ENCODE data around the gene MSX1.

Gene MSX1

DNA sequence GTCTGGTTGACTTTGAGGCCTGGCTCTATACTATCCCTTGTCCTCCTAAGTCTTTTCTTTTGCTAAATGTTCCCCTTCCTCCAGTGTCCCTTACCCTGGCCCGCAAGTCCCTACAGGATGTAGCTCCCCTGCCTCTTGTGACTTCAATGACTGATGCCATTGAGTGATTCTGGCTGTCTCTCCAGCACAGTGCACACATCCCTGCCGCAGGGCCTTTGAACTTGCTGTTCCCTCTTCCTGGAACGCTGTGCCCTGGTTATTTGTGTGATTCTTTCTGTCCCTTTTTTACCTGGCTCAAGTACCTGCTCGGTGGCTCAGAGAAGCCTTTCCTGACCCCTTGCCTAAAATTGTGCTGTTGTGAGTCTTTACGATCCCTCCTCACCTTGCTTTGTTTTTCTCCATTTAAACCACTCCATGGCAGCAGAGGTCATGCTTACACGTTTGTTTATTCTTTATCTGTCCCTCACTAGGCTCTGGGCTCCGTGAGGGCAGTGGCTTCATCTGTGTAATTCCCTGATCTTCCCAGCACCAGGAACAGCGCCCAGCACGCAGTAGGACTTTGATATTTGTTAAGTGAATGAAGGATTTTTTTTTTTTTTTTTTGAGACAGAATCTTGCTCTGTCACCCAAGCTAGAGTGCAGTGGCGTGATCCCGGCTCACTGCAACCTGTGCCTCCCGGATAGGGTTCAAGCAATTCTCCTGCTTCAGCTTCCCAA lies 17.6 kb downstream of the MSX1 start:
- TF ChIP-seq, protein P1, sequence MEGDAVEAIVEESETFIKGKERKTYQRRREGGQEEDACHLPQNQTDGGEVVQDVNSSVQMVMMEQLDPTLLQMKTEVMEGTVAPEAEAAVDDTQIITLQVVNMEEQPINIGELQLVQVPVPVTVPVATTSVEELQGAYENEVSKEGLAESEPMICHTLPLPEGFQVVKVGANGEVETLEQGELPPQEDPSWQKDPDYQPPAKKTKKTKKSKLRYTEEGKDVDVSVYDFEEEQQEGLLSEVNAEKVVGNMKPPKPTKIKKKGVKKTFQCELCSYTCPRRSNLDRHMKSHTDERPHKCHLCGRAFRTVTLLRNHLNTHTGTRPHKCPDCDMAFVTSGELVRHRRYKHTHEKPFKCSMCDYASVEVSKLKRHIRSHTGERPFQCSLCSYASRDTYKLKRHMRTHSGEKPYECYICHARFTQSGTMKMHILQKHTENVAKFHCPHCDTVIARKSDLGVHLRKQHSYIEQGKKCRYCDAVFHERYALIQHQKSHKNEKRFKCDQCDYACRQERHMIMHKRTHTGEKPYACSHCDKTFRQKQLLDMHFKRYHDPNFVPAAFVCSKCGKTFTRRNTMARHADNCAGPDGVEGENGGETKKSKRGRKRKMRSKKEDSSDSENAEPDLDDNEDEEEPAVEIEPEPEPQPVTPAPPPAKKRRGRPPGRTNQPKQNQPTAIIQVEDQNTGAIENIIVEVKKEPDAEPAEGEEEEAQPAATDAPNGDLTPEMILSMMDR (conservative IDR thresholded peaks at IDR 0.05; ENCODE audit: low read depth): no peak
- POLR2A ChIA-PET (ENCODE audit: low non-redundant PET): no interaction called here
- CTCF ChIA-PET: no interaction called here
- no peak for DNase-seq (ENCODE audit: low spot score)
- no peak overlapping the region for H3K27ac ChIP-seq

DNA sequence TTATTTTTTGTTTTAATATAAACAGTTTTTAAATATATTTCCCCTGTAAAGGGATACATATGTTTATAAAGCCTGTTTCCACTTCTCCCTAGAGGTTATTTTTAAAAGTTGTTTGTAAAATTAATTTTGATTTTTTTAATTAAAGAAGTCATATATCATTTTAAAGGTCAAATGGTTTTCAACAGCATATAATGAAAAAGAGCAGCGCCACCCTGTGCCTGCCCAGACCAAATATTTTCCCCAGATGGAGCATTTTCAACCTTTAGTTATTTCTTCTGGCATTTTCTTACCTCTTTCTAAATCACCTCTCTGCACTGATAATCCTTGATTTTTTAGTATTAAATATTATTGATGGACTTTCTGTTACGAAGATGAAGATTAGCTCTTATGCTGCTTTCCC lies 21.0 kb downstream of the MSX1 start:
- TF ChIP-seq, protein P1 (conservative IDR thresholded peaks at IDR 0.05; ENCODE audit: low read depth): no peak
- ChIA-PET POLR2A (ENCODE audit: low non-redundant PET) (no interaction called here), CTCF (interaction anchor here (1.5 kb wide), 1 partner anchor 394 kb away, joined by 4 read pairs; no protein-coding TSS in a partner anchor)
- DNase-seq (ENCODE audit: low spot score): no peak
- H3K27ac ChIP-seq: no peak overlapping the region

DNA sequence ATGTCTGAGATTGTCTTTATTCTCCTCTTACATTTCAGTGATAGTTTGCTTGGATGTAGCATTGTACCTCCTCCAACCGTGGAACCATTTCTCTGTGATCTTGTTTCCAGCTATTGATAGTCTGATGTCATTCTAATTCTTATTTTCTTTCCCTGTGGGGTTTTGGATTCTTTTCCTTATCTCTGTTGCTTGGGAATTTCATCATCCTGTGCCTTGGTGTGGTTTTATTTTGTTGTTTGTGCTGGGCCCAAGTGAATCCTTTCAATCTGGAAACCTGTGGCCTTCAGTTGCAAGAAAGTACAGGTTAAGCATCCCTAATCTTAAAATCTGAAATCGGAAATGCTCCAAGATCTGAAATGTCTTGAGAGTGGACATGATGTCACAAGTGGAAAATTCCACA lies 22.0 kb downstream of the MSX1 start:
- H3K27ac ChIP-seq: no peak overlapping the region
- ChIA-PET POLR2A (ENCODE audit: low non-redundant PET) (no interaction called here), CTCF (interaction anchor here (1.5 kb wide), 1 partner anchor 395 kb away, joined by 4 read pairs; no protein-coding TSS in a partner anchor)
- no peak for DNase-seq (ENCODE audit: low spot score)
- TF ChIP-seq, protein P1 (conservative IDR thresholded peaks at IDR 0.05; ENCODE audit: low read depth): no peak

GRCh38 chr4:4884611-4885010 lies 25.1 kb downstream of the MSX1 start:
- TF ChIP-seq, protein P1 (conservative IDR thresholded peaks at IDR 0.05; ENCODE audit: low read depth): no peak
- no peak overlapping the region for H3K27ac ChIP-seq
- DNase-seq (ENCODE audit: low spot score): no peak
- CTCF ChIA-PET: no interaction called here
- POLR2A ChIA-PET (ENCODE audit: low non-redundant PET): no interaction called here

GRCh38 chr4:4887426-4887825 lies 28.0 kb downstream of the MSX1 start:
- DNase-seq (ENCODE audit: low spot score): no peak
- POLR2A ChIA-PET (ENCODE audit: low non-redundant PET): no interaction called here
- TF ChIP-seq, protein P1 (conservative IDR thresholded peaks at IDR 0.05; ENCODE audit: low read depth): no peak
- CTCF ChIA-PET: no interaction called here
- no peak overlapping the region for H3K27ac ChIP-seq

DNA sequence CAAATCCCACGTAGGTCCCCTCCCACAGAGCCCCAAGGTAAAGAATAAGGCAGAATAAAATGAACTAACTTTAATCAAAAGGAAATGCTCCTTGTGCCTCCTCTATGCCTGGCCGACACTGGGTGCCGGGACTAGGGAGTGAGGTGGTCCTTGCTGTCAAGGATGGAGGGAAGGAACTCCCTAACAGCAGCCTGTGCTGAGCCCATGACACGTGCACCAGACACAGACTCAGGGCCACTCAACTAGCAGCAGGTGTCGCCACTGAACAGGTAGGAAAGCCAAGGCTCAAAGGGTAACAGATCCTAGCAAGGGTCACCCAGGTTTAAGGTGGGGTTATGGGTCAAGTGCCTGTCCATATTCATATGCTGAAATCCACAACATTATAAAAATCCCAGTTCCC lies 29.2 kb downstream of the MSX1 start:
- ChIA-PET POLR2A (ENCODE audit: low non-redundant PET) (no interaction called here), CTCF (no interaction called here)

More for the DNA sequence above, 29.2 kb downstream of the MSX1 start:
- TF ChIP-seq, protein P1 (conservative IDR thresholded peaks at IDR 0.05; ENCODE audit: low read depth): no peak
- DNase-seq (ENCODE audit: low spot score): no peak
- H3K27ac ChIP-seq: no peak overlapping the region

Measured in RWPE1 (cell line).